Upper lobe of left lung (tissue), 6 donors: ENCODE measurements around the gene SH3TC2. TPM values are rescaled to one million over a fixed set of nuclear protein-coding genes. Genes with fewer than 3 reads are reported as not detected.

ENCODE experiments used
- ATAC-seq, 2 donors: fragments of 200-7000 bp; cut with Tn5 transposase; one replicate each; pipeline ENCODE4 v1.9.1; 2022; ENCODE audit warnings: mild to moderate bottlenecking in 2 of 2, moderate library complexity in 2 of 2; ENCODE audit not compliant: low FRiP score in 2 of 2
- DNase-seq, 2 donors: peaks; one replicate each; pipeline ENCODE4 v3.0.0-alpha.2; 2019 to 2020
- H3K27ac ChIP-seq, 4 donors: fragments of 200-600 bp; sonication (generic); one replicate each; pipeline ENCODE4 v1.5.1; 2016 to 2019
- H3K27me3 ChIP-seq, 4 donors: fragments of 200-600 bp; sonication (generic); one replicate each; pipeline ENCODE4 v1.5.1; 2017 to 2019
- H3K36me3 ChIP-seq, 4 donors: fragments of 200-600 bp; sonication (generic); one replicate each; pipeline ENCODE4 v1.5.1; 2016 to 2019
- H3K4me1 ChIP-seq, 4 donors: fragments of 200-600 bp; sonication (generic); one replicate each; pipeline ENCODE4 v1.5.1; 2018 to 2019
- H3K4me3 ChIP-seq, 4 donors: fragments of 200-600 bp; sonication (generic); one replicate each; pipeline ENCODE4 v1.5.1; 2017 to 2019; ENCODE audit warnings: mild to moderate bottlenecking in 2 of 4, moderate library complexity in 1 of 4
- H3K9me3 ChIP-seq, 4 donors: fragments of 200-600 bp; sonication (generic); one replicate each; pipeline ENCODE4 v1.5.1; 2018 to 2019
- CTCF ChIP-seq, 6 experiments: fragments of 450-650 bp in 4 of 6; fragments of 200-600 bp in 2 of 6; sonication (generic) in 2 of 6; IDR thresholded peaks; one replicate each; pipeline ENCODE4 v1.5.1; 2016 to 2019; ENCODE audit warnings: antibody characterized with exemption in 6 of 6
- EP300 ChIP-seq, 4 donors: sonication (generic); formaldehyde crosslinking; IDR thresholded peaks; one replicate each; pipeline ENCODE4 v1.5.1; 2017; ENCODE audit warnings: antibody characterized with exemption in 4 of 4, control low read depth in 2 of 4
- POLR2A ChIP-seq, 4 donors: fragments of 450-650 bp; IDR thresholded peaks; one replicate each; pipeline ENCODE4 v1.5.1; 2016 to 2017; ENCODE audit warnings: antibody characterized with exemption in 4 of 4, mild to moderate bottlenecking in 2 of 4
- POLR2AphosphoS5 ChIP-seq, 2 donors: sonication (generic); formaldehyde crosslinking; IDR thresholded peaks; one replicate each; pipeline ENCODE4 v1.5.1; 2017; ENCODE audit warnings: antibody characterized with exemption in 2 of 2
- WGBS, 2 donors: methylation state at CpG; one replicate each; pipeline ENCODE4 v1.1.5; 2017 to 2018; 5-methylcytosine and 5-hydroxymethylcytosine counted together
- total RNA-seq, 6 donors: library from RNA; depleted of rRNA in 4 of 6; stranded (reverse); fragments of >200 nt in 4 of 6; gene quantifications; one replicate each; pipeline versions ENCODE4 v1.1.0 to v1.2.1, GENCODE V29; 2016 to 2021
- donor health status: DM: no; HTN: no; CAD: no; lungs with moderate emphysema.
- donor health status: DM: no; HTN: yes; CAD: no; lungs with severe emphysema.

SH3TC2 gene
- total RNA-seq, 6 donors from 2014 or later, result under 0.01 to 3.1 (median 1.2) TPM

GRCh38 chr5:149048811-149049210 is 14.1 kb downstream of the SH3TC2 start:
- Histone ChIP-seq H3K27ac (no peak overlapping the region), H3K9me3 (no peaks in the 10 kb centered on the region), H3K4me1 (no peaks in the 10 kb centered on the region), H3K36me3 (no peaks in the 10 kb centered on the region), H3K27me3 (no peaks in the 10 kb centered on the region), H3K4me3 (no peak overlapping the region)
- whole genome bisulfite sequencing, 2 donors, result 89 to 97% methylated on average over 4 of the region's 4 CpGs
- TF ChIP-seq POLR2AphosphoS5 (IDR thresholded peaks at IDR 0.05) (no peak), POLR2A (IDR thresholded peaks at IDR 0.05) (no peak), CTCF (IDR thresholded peaks at IDR 0.05) (no peak), EP300 (IDR thresholded peaks at IDR 0.05) (no peak)
- no peak for DNase-seq
- ATAC-seq, result no peak

GRCh38 chr5:149047462-149047861 is 15.4 kb downstream of the SH3TC2 start:
- no peak for DNase-seq
- Histone ChIP-seq H3K9me3 (no peaks in the 10 kb centered on the region), H3K4me3 (no peak overlapping the region), H3K36me3 (no peaks in the 10 kb centered on the region), H3K27me3 (no peaks in the 10 kb centered on the region), H3K4me1 (no peaks in the 10 kb centered on the region), H3K27ac (no peak overlapping the region)
- ATAC-seq, result no peak
- WGBS, 2 donors, result 86 to 91% methylated on average over 3 of the region's 3 CpGs
- no peak for TF ChIP-seq CTCF (IDR thresholded peaks at IDR 0.05)

- Histone ChIP-seq H3K4me3 (no peak overlapping the region), H3K9me3 (no peaks in the 10 kb centered on the region), H3K36me3 (no peaks in the 10 kb centered on the region), H3K27ac (no peak overlapping the region), H3K4me1 (no peaks in the 10 kb centered on the region), H3K27me3 (no peaks in the 10 kb centered on the region)
- WGBS, 2 donors, result 95 to 97% methylated on average over 2 of the region's 2 CpGs
- ATAC-seq (no peak), DNase-seq (no peak)
- TF ChIP-seq POLR2A (IDR thresholded peaks at IDR 0.05) (no peak), POLR2AphosphoS5 (IDR thresholded peaks at IDR 0.05) (no peak), CTCF (IDR thresholded peaks at IDR 0.05) (no peak), EP300 (IDR thresholded peaks at IDR 0.05) (no peak)
Measured at GRCh38 chr5:149046196-149046829, 16.5 kb downstream of the SH3TC2 start.

- no peak for DNase-seq
- H3K36me3 ChIP-seq, result no peaks in the 10 kb centered on the region
- no peak overlapping the region for H3K27ac ChIP-seq
- H3K9me3 ChIP-seq, result no peaks in the 10 kb centered on the region
- no peak overlapping the region for H3K4me3 ChIP-seq
- ATAC-seq, result no peak
- no peaks in the 10 kb centered on the region for H3K27me3 ChIP-seq
- no peak for TF ChIP-seq EP300 (IDR thresholded peaks at IDR 0.05)
- TF ChIP-seq CTCF (IDR thresholded peaks at IDR 0.05), result no peak
- no peak for TF ChIP-seq POLR2A (IDR thresholded peaks at IDR 0.05)
- H3K4me1 ChIP-seq, result peaks cover 0 to 4% (median under 1%) of the 10 kb centered on the region in 4 donors
Measured at GRCh38 chr5:149045089-149045460, 17.8 kb downstream of the SH3TC2 start.

- Histone ChIP-seq H3K4me3 (no peak overlapping the region), H3K9me3 (no peaks in the 10 kb centered on the region), H3K4me1 (peaks cover 0 to 7% (median 3%) of the 10 kb centered on the region in 4 donors), H3K27ac (no peak overlapping the region), H3K27me3 (no peaks in the 10 kb centered on the region), H3K36me3 (no peaks in the 10 kb centered on the region)
- TF ChIP-seq POLR2AphosphoS5 (IDR thresholded peaks at IDR 0.05), result no peak
- TF ChIP-seq EP300 (IDR thresholded peaks at IDR 0.05), result no peak
- TF ChIP-seq POLR2A (IDR thresholded peaks at IDR 0.05), result no peak
- no peak for TF ChIP-seq CTCF (IDR thresholded peaks at IDR 0.05)
- ATAC-seq (no peak), DNase-seq (no peak)
- WGBS, 2 donors, result 87 to 89% methylated on average over 4 of the region's 4 CpGs
Measured at GRCh38 chr5:149044453-149045088, 18.3 kb downstream of the SH3TC2 start.
